ENCODE data around the gene C1orf115. TPM values are rescaled to one million over a fixed set of nuclear protein-coding genes. Genes with fewer than 3 reads are reported as not detected.

The C1orf115 gene, protein sequence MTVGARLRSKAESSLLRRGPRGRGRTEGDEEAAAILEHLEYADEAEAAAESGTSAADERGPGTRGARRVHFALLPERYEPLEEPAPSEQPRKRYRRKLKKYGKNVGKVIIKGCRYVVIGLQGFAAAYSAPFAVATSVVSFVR
- 37.0 and 40.6 TPM in 2 replicates for polyA plus RNA-seq (2013)

DNA sequence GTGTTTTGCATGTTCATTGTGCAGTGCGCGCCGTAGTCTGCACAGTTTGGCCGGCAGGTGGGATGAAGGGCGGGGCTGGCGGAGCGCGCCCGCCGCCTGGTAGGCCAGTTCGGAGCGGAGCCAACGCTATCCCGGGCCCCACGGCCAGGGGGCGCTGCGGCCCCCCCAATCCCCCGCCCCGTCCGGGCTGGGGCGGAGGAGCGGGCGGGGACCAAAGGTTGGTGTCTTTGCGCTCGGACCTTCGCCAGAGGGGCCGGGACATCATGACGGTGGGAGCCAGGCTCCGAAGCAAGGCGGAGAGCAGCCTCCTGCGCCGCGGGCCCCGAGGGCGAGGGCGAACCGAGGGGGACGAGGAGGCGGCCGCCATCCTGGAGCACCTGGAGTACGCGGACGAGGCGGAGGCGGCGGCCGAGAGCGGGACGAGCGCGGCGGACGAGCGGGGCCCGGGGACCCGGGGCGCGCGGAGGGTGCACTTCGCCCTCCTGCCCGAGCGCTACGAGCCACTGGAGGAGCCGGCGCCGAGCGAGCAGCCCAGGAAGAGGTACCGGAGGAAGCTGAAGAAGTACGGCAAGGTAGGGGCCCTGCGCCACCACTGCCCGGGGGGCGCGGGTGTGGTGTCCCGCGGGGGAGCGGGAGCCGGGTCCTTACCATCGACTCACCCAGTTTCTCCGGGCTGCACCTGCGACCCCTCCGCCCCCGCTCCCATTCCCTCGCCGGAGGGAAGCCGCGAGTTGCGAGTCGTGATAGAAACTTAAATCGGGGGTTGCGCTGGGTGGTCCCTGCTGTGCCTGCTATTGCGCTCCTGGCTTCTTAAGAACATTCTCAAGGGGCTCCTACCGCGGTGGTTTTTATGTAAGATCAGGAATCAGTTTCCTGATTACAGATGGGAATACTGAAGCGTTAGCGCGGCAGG lies at the start of gene C1orf115:
Gene C1orf115, plus strand, starts transcription at position 224 of the 913 bp plus-strand sequence. Its CDS starts 40 bp downstream, at position 264.
- WGBS (ENCODE audit: extremely low coverage, insufficient coverage, insufficient read length), result no CpG with 5 or more reads among the region's 96 CpGs
- Histone ChIP-seq H2BK12ac (ENCODE audit: low read length) (no peak within 1 kb of the TSS), H2BK5ac (ENCODE audit: low read depth, low read length, poor library complexity) (peak within 1 kb of the TSS; percentile 18), H3K27me3 (ENCODE audit: insufficient read depth, low read length) (no peaks in the 10 kb centered on the region), H3K9ac (ENCODE audit: low read length) (peak within 1 kb of the TSS; percentile 31), H2AK5ac (ENCODE audit: low read length) (no peak within 1 kb of the TSS), H3K4me3 (ENCODE audit: low read depth, low read length) (peak within 1 kb of the TSS; percentile 93), H3K79me2 (ENCODE audit: control insufficient read depth, insufficient read depth, low read length, poor library complexity) (peaks cover 8% of the 10 kb centered on the region), H4K12ac (ENCODE audit: low read depth, low read length) (peak within 1 kb of the TSS; percentile 78), H3K23ac (ENCODE audit: low read length) (no peak within 1 kb of the TSS), H4K8ac (ENCODE audit: low read depth, low read length) (peak within 1 kb of the TSS; percentile 84), H2AFZ (ENCODE audit: insufficient read depth, low read length, poor library complexity) (peak within 1 kb of the TSS; percentile 93), H3K4ac (ENCODE audit: low read depth, low read length) (peak within 1 kb of the TSS; percentile 71), H3K36me3 (ENCODE audit: control insufficient read depth in 1 of 2, insufficient read depth in 2 of 2, low read length in 2 of 2) (no peaks in the 10 kb centered on the region), H3K14ac (ENCODE audit: low read length) (peak within 1 kb of the TSS; percentile 92), H3K18ac (ENCODE audit: low read length) (peak within 1 kb of the TSS; percentile 79), H3K4me1 (ENCODE audit: control insufficient read depth in 1 of 2, insufficient read depth in 2 of 2, low read length in 2 of 2) (peaks cover 6 to 10% of the 10 kb centered on the region in 2 experiments), H3K79me1 (ENCODE audit: low read length) (peaks cover 9% of the 10 kb centered on the region), H4K91ac (ENCODE audit: low read depth, low read length) (peak within 1 kb of the TSS; percentile 61), H3K4me2 (ENCODE audit: low read length) (peak within 1 kb of the TSS; percentile 87), H3K27ac (ENCODE audit: low read depth, low read length) (peak within 1 kb of the TSS; percentile 18), H3K9me3 (ENCODE audit: insufficient read depth, low read depth, low read length) (peaks cover 4% of the 10 kb centered on the region), H2BK120ac (ENCODE audit: insufficient read depth, low read length, poor library complexity) (peak within 1 kb of the TSS; percentile 50)
- DNase-seq, result peak; percentile 86 to 94

- Histone ChIP-seq H2AFZ (ENCODE audit: insufficient read depth, low read length, poor library complexity) (no peak overlapping the region), H2AK5ac (ENCODE audit: low read length) (no peak overlapping the region), H2BK5ac (ENCODE audit: low read depth, low read length, poor library complexity) (no peak overlapping the region), H3K4me2 (ENCODE audit: low read length) (no peak overlapping the region), H3K4me1 (ENCODE audit: control insufficient read depth in 1 of 2, insufficient read depth in 2 of 2, low read length in 2 of 2) (peaks cover 0 to 6% of the 10 kb centered on the region in 2 experiments), H3K36me3 (ENCODE audit: control insufficient read depth in 1 of 2, insufficient read depth in 2 of 2, low read length in 2 of 2) (peaks cover 3 to 10% of the 10 kb centered on the region in 2 experiments), H3K14ac (ENCODE audit: low read length) (no peak overlapping the region), H2BK12ac (ENCODE audit: low read length) (no peak overlapping the region), H3K9me3 (ENCODE audit: insufficient read depth, low read depth, low read length) (peaks cover 1% of the 10 kb centered on the region), H3K23ac (ENCODE audit: low read length) (no peak overlapping the region), H2BK120ac (ENCODE audit: insufficient read depth, low read length, poor library complexity) (no peak overlapping the region), H3K27me3 (ENCODE audit: insufficient read depth, low read length) (no peaks in the 10 kb centered on the region), H3K27ac (ENCODE audit: low read depth, low read length) (no peak overlapping the region), H4K12ac (ENCODE audit: low read depth, low read length) (no peak overlapping the region), H3K4ac (ENCODE audit: low read depth, low read length) (no peak overlapping the region), H3K9ac (ENCODE audit: low read length) (no peak overlapping the region), H4K8ac (ENCODE audit: low read depth, low read length) (no peak overlapping the region), H3K4me3 (ENCODE audit: low read depth, low read length) (no peak overlapping the region), H4K91ac (ENCODE audit: low read depth, low read length) (no peak overlapping the region), H3K79me2 (ENCODE audit: control insufficient read depth, insufficient read depth, low read length, poor library complexity) (no peaks in the 10 kb centered on the region), H3K18ac (ENCODE audit: low read length) (no peak overlapping the region), H3K79me1 (ENCODE audit: low read length) (no peaks in the 10 kb centered on the region)
- no peak for DNase-seq
- WGBS (ENCODE audit: extremely low coverage, insufficient coverage, insufficient read length), result no CpG with 5 or more reads among the region's 4 CpGs
Observed at GRCh38 chr1:220642285-220642684, 47.9 kb upstream of the C1orf115 start.

DNA sequence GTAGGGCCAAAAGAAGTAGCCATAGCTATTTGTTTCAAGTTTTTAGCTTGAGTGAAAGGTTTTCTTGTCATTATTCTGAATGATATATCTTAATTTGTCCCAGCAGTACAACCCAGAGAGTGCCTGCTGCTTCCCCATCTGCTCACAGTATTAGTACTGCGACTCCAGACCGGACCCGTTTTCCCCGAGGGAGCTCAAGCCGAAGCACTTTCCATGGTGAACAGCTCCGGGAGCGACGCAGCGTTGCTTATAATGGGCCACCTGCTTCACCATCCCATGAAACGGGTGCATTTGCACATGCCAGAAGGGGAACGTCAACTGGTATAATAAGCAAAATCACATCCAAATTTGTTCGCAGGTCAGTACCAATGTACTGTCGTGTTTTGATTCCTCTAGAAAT lies 37.2 kb upstream of the C1orf115 start:
- Histone ChIP-seq H3K4ac (ENCODE audit: low read depth, low read length) (no peak overlapping the region), H3K27me3 (ENCODE audit: insufficient read depth, low read length) (no peaks in the 10 kb centered on the region), H3K4me2 (ENCODE audit: low read length) (no peak overlapping the region), H4K8ac (ENCODE audit: low read depth, low read length) (no peak overlapping the region), H3K4me1 (ENCODE audit: control insufficient read depth in 1 of 2, insufficient read depth in 2 of 2, low read length in 2 of 2) (no peaks in the 10 kb centered on the region), H3K27ac (ENCODE audit: low read depth, low read length) (no peak overlapping the region), H3K14ac (ENCODE audit: low read length) (no peak overlapping the region), H3K79me2 (ENCODE audit: control insufficient read depth, insufficient read depth, low read length, poor library complexity) (peaks cover 2% of the 10 kb centered on the region), H4K12ac (ENCODE audit: low read depth, low read length) (no peak overlapping the region), H3K79me1 (ENCODE audit: low read length) (no peaks in the 10 kb centered on the region), H2AK5ac (ENCODE audit: low read length) (no peak overlapping the region), H2AFZ (ENCODE audit: insufficient read depth, low read length, poor library complexity) (no peak overlapping the region), H4K91ac (ENCODE audit: low read depth, low read length) (no peak overlapping the region), H3K18ac (ENCODE audit: low read length) (no peak overlapping the region), H3K9me3 (ENCODE audit: insufficient read depth, low read depth, low read length) (no peaks in the 10 kb centered on the region), H3K36me3 (ENCODE audit: control insufficient read depth in 1 of 2, insufficient read depth in 2 of 2, low read length in 2 of 2) (peaks cover 3 to 4% of the 10 kb centered on the region in 2 experiments), H3K4me3 (ENCODE audit: low read depth, low read length) (no peak overlapping the region), H2BK120ac (ENCODE audit: insufficient read depth, low read length, poor library complexity) (no peak overlapping the region), H2BK12ac (ENCODE audit: low read length) (no peak overlapping the region), H3K9ac (ENCODE audit: low read length) (no peak overlapping the region), H2BK5ac (ENCODE audit: low read depth, low read length, poor library complexity) (no peak overlapping the region), H3K23ac (ENCODE audit: low read length) (no peak overlapping the region)
- WGBS (ENCODE audit: extremely low coverage, insufficient coverage, insufficient read length), result no CpG with 5 or more reads among the region's 13 CpGs
- DNase-seq, result no peak

- Histone ChIP-seq H2BK5ac (ENCODE audit: low read depth, low read length, poor library complexity) (no peak overlapping the region), H2BK12ac (ENCODE audit: low read length) (no peak overlapping the region), H3K23ac (ENCODE audit: low read length) (no peak overlapping the region), H3K18ac (ENCODE audit: low read length) (no peak overlapping the region), H3K36me3 (ENCODE audit: control insufficient read depth in 1 of 2, insufficient read depth in 2 of 2, low read length in 2 of 2) (peaks cover 3 to 4% of the 10 kb centered on the region in 2 experiments), H3K9me3 (ENCODE audit: insufficient read depth, low read depth, low read length) (no peaks in the 10 kb centered on the region), H2BK120ac (ENCODE audit: insufficient read depth, low read length, poor library complexity) (no peak overlapping the region), H4K91ac (ENCODE audit: low read depth, low read length) (no peak overlapping the region), H3K9ac (ENCODE audit: low read length) (no peak overlapping the region), H3K4me3 (ENCODE audit: low read depth, low read length) (no peak overlapping the region), H3K4me1 (ENCODE audit: control insufficient read depth in 1 of 2, insufficient read depth in 2 of 2, low read length in 2 of 2) (no peaks in the 10 kb centered on the region), H2AFZ (ENCODE audit: insufficient read depth, low read length, poor library complexity) (no peak overlapping the region), H3K14ac (ENCODE audit: low read length) (no peak overlapping the region), H3K79me1 (ENCODE audit: low read length) (no peaks in the 10 kb centered on the region), H3K4me2 (ENCODE audit: low read length) (no peak overlapping the region), H4K8ac (ENCODE audit: low read depth, low read length) (no peak overlapping the region), H2AK5ac (ENCODE audit: low read length) (no peak overlapping the region), H3K79me2 (ENCODE audit: control insufficient read depth, insufficient read depth, low read length, poor library complexity) (peaks cover 2% of the 10 kb centered on the region), H3K27ac (ENCODE audit: low read depth, low read length) (no peak overlapping the region), H3K27me3 (ENCODE audit: insufficient read depth, low read length) (no peaks in the 10 kb centered on the region), H3K4ac (ENCODE audit: low read depth, low read length) (no peak overlapping the region), H4K12ac (ENCODE audit: low read depth, low read length) (no peak overlapping the region)
- DNase-seq, result no peak
- no CpG with 5 or more reads among the region's 1 CpG for WGBS (ENCODE audit: extremely low coverage, insufficient coverage, insufficient read length)
Observed at GRCh38 chr1:220655509-220655908, 34.7 kb upstream of the C1orf115 start.

Measured in trophoblast cell (in vitro differentiated cells and primary cell).